Limb (tissue), 2 donors: ENCODE results near the gene TTYH2.

ENCODE experiments used
- DNase-seq, 2 donors: peaks; one replicate each; pipeline ENCODE4 v3.0.0-alpha.2; 2016; ENCODE audit errors: extremely low spot score in 2 of 2

TTYH2 gene

GRCh38 chr17:74288785-74289184 lies 75.4 kb downstream of the TTYH2 start:
- no peak for DNase-seq

DNA sequence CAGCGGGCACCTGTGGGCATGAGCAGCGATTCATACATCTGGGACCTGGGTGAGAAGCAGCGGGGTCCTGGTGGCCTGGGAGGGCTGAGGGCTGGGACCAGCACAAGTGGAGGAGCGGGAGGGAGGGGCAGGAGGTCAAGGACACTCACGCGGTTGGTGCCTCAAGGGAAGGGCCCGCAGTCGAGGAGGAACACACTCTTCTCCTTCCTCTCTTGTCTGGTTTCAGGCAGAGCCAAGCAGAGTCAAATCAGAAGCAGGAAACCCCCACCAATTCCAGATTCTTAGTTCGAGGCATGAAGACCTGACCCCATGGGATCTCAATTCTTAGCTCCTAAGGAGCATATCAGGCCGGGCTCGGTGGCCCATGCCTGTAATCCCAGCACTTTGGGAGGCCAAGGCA lies 76.3 kb downstream of the TTYH2 start:
- no peak for DNase-seq

DNA sequence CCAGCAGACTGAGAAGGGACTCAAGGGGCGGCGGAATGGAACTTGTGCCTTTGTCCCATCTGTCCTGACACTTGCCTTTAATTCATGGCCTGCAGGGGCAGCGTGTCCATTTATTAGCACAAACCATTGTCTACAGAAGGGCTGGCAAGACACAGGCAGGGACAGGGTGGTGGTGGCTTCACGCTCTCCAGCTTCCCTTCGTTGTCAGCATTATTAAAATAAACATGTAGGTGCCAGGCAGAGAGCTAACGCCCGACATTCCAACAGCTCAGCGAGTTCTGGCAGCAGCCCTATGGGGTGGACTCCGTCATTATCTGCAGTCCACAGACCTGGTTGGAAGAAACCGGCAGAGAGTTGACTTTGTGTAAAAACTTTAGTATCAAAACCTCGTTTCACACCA lies 77.0 kb downstream of the TTYH2 start:
- no peak for DNase-seq

GRCh38 chr17:74292495-74292894 lies 79.1 kb downstream of the TTYH2 start:
- no peak for DNase-seq

DNA sequence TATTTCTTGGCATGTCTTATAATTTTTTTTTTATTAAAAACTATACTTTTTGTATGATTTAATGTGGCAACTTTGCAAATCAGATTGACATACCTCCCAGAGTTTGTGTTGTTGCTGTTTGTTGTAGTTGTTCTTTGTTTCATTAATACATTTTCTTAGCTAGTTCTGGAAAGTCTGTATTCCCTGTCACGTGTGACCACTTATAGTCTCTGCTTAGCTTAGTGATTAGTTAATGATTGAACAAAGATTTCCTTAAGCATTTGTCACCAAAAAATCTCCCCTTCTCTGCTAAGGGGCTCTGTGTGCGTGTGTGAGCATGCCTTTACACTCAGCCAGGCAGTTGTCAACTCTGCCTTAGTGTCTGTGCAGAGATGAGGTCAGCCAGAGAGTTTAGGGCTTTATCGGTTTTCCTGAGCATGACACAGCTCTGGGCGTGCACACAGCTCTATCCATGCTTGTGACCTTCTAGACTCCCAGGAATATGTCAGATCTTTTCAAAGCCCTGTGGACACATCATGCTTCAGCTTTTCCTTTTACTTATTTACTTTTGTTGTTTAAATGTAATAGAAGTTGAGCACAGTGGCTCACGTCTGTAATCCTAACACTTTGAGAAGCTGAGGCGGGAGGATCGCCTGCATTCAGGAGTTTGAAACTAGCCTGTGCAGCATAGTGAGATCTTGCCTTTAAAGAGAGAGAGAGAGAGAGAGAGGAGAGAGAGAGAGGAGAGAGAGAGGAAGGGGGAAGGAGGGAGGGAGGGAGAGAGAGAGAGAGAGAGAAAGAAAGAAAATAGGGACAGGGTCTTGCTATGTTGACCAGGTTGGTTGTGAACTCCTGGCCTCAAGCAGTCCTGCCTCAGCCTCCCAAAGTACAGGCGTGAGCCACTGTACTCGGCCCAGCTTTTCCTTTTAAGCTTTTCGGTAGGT lies 82.5 kb downstream of the TTYH2 start:
- DNase-seq: no peak

GRCh38 chr17:74296548-74296936 lies 83.2 kb downstream of the TTYH2 start:
- DNase-seq: peak; percentile 55 to 66

GRCh38 chr17:74297941-74298340 lies 84.6 kb downstream of the TTYH2 start:
- DNase-seq: no peak

DNA sequence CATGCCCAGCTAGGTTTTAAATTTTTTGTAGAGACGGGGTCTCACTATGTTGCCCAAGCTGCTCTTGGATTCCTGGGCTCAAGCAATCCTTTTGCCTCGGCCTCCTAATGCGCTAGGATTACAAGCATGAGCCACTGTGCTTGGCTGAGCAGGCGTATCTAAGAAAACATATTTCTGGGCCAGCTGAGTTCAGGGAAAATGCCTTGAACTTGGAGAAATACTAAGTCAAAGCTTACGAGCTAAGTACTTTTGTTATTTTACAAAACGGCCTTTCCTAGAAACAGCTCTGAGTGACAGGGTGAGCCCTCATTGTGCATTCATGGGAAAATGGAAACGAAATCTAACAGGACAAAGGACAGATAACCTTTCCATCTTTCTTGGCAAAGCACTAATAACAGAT lies 85.4 kb downstream of the TTYH2 start:
- DNase-seq: no peak

DNA sequence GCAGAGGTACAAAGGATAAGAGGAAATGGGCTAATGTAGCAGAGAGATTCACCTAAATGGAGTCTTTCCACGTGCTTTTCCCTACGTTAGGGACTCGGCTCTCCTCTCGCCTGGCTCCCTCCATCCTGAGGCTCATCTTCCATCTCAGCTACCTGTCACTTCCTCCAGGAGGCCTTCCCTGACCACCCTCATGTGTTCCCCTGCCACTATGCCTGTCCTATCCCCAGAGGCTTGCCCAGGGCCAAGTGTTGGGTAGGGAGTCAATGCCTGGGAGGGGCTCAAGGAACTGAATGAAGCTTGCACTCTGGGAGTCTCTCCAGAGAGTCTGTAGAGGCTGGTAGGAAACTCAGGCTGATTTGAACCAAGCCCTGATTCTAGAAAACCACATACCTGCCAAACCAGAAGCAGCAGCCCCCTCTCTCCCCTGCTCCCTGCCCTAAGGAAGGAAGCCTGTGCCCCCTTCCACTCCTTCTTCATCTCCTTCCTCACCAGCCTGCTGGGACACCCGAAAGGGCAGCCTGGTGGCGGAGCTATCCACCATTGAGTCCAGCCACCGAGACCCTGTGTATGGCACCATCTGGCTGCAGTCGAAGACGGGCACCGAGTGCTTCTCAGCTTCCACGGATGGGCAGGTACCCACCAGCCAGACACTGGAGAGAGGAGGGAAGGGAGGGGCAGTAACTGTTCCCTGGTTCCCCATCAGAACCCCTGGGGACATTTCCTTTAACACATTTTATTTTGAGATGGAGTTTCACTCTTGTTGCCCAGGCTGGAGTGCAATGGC lies 86.0 kb downstream of the TTYH2 start:
- DNase-seq: no peak

DNA sequence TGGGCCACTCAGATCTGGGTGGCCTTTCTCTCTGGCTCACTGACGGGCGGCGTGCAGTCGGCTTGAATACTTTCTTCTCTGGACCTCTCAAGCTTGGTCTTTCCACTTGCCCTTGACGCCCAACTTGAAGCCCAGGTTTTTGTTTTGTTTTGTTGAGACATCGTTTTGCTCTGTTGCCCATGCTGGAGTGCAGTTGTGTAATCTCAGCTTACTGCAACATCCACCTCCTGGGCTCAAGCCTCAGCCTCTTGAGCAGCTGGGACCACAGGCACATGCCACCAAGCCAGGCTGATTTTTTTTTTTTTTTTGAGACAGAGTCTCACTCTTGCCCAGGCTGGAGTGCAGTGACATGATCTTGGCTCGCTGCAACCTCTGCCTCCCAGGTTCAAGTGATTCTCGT lies 89.9 kb downstream of the TTYH2 start:
- DNase-seq: no peak

GRCh38 chr17:74304184-74304583 lies 90.8 kb downstream of the TTYH2 start:
- no peak for DNase-seq

DNA sequence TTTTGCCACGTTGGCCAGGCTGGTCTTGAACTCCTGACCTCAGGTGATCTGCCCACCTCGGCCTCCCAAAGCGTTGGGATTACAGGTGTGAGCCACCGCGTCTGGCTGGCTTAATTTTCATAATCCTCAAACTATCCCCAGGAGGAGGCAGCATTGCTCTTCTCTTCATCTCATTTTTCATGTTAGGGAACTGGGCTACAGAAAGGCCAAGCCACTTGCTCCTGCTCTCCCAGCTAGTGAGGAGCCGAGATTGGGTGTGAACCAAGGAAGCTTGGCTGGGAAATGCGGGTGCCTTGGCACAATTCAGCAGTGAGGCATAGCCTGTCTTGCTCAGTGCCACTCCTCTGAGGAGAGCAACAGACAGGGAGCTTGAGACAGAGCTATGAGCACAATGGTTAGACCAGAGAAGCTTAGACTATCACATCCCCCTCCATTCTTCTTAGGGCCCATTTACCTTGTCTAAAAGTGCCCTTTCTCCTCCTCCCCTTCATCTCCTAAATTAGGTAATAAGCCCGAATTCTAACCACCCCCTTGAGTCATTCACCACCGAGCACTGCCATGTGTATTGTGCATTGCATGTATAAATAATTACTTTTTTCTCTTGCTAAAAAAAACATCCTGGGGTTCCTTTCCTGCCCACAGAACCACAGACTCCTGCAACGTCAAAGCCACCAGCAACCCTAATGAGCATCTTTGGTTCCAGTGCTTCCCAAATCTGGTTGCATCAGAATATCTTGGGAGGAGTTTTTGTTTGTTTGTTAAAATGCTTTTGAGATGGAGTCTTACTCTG lies 92.7 kb downstream of the TTYH2 start:
- DNase-seq: no peak

DNA sequence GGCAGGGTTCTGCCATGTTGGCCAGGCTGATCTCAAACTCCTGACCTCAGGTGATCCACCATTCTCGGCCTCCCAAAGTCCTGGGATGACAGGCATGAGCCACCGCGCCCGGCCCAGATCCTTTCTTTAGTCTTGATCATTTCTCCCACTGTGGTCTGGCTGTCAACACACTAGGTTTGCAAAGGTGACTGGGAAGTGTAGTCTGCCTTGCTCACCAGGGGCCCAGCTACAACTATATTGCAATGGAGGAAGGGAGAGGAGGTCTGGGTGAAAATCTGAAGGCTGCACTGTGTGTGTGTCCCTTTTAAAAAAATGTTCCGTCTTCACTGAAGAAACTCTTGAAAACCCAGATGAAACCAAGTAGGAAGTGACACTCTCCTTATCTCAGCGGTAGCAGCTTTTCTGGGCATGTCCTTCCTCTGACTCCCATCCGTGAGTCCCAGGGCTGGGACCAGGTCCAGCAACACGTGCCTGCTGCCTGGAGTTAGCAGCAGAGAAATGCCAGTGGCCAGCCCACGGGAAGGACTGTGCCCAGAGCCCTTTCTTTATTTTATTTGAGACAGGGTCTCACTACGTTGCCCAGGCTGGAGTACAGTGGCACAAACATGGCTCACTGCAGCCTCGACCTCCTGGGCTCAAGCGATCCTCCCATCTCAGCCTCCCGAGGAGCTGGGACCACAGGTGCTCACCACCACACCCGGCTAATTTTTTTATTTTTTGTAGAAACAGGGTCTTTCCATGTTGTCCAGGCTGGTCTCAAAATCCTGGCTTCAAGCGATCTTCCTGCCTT lies 94.8 kb downstream of the TTYH2 start:
- DNase-seq: no peak

- DNase-seq: no peak
Measured at GRCh38 chr17:74309902-74310301, 96.5 kb downstream of the TTYH2 start.
